ENCODE data around the gene CDH3.

DNA sequence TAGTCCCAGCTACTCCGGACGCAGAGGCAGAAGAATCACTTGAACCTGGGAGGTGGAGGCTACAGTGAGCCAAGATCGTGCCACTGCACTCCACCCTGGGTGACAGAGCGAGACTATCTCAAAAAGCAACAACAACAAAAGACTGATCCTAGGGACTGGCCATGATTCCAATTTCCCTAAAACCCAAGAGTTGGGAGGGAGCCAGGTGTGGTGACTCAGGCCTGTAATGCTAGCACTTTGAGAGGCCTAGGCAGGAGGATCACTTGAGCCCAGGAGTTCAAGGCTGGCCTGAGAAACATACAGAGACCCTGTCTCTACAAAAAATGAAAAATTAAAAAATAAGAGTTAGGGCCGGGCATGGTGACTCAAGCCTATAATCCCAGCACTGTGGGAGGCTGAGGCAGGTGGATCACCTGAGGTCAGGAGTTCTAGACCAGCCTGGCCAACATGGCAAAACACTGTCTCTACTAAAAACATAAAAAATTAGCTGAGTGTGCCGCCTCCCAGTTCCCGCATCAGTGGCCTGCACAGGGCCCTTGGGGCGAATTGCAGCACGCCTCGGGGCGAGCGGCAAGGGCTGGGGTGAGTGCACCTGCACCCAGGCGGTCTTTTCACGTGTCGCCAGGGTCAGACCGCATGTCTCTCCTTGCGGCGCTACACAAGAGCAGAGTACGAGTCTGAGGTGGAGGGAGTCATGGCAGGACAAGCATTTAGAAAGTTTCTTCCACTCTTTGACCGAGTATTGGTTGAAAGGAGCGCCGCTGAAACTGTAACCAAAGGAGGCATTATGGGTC, 40.8 kb downstream of the CDH3 start:
- TF ChIP-seq, protein P1, sequence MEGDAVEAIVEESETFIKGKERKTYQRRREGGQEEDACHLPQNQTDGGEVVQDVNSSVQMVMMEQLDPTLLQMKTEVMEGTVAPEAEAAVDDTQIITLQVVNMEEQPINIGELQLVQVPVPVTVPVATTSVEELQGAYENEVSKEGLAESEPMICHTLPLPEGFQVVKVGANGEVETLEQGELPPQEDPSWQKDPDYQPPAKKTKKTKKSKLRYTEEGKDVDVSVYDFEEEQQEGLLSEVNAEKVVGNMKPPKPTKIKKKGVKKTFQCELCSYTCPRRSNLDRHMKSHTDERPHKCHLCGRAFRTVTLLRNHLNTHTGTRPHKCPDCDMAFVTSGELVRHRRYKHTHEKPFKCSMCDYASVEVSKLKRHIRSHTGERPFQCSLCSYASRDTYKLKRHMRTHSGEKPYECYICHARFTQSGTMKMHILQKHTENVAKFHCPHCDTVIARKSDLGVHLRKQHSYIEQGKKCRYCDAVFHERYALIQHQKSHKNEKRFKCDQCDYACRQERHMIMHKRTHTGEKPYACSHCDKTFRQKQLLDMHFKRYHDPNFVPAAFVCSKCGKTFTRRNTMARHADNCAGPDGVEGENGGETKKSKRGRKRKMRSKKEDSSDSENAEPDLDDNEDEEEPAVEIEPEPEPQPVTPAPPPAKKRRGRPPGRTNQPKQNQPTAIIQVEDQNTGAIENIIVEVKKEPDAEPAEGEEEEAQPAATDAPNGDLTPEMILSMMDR (conservative IDR thresholded peaks at IDR 0.05 in 1 of 2, IDR thresholded peaks at IDR 0.05 in 1 of 2; ENCODE audit: low read depth in 1 of 2, low read length in 2 of 2) = no peak
- TF ChIP-seq EZH2 (IDR thresholded peaks at IDR 0.05; ENCODE audit: low read length, missing control alignments) = no peak
